Nephron (organoid): Measurements from ENCODE around the gene ADAMTSL5.

ENCODE experiments used
- H3K27ac Mint-ChIP-seq, 3 experiments: 2 replicates each; pipeline ENCODE4 v1.8.0; 2020; ENCODE audit warnings: mixed read lengths in 3 of 3, mild to moderate bottlenecking in 2 of 3, moderate library complexity in 1 of 3
- H3K27me3 Mint-ChIP-seq: 2 replicates; pipeline ENCODE4 v1.8.0; 2021; ENCODE audit warnings: low read depth, mild to moderate bottlenecking, moderate library complexity, mixed read lengths
- H3K36me3 Mint-ChIP-seq: 2 replicates; pipeline ENCODE4 v1.8.0; 2020; ENCODE audit warnings: low read depth, mixed read lengths
- H3K4me1 Mint-ChIP-seq: 2 replicates; pipeline ENCODE4 v1.8.0; 2020; ENCODE audit warnings: mixed read lengths
- H3K4me3 Mint-ChIP-seq, 3 experiments: 2 replicates each; pipeline ENCODE4 v1.8.0; 2020; ENCODE audit warnings: mild to moderate bottlenecking in 3 of 3, mixed read lengths in 3 of 3, moderate library complexity in 2 of 3
- H3K9me3 Mint-ChIP-seq: 2 replicates; pipeline ENCODE4 v1.8.0; 2020; ENCODE audit warnings: mixed read lengths
- TF ChIP-seq, protein P1 (sequence below), 3 experiments: fragments of 200-600 bp; sonication (generic); IDR thresholded peaks; one replicate each; pipeline ENCODE4 v1.5.0; 2021; ENCODE audit warnings: antibody characterized with exemption in 3 of 3; ENCODE audit not compliant: unreplicated experiment in 3 of 3

Gene ADAMTSL5

GRCh38 chr19:1486720-1487575, 25.9 kb downstream of the ADAMTSL5 start:
- Mint-ChIP-seq H3K36me3 (no peaks in the 10 kb centered on the region), H3K4me1 (peaks cover 4% of the 10 kb centered on the region), H3K27ac (no peak overlapping the region), H3K27me3 (peaks cover 5% of the 10 kb centered on the region), H3K9me3 (no peaks in the 10 kb centered on the region), H3K4me3 (no peak overlapping the region)
- TF ChIP-seq, protein P1, sequence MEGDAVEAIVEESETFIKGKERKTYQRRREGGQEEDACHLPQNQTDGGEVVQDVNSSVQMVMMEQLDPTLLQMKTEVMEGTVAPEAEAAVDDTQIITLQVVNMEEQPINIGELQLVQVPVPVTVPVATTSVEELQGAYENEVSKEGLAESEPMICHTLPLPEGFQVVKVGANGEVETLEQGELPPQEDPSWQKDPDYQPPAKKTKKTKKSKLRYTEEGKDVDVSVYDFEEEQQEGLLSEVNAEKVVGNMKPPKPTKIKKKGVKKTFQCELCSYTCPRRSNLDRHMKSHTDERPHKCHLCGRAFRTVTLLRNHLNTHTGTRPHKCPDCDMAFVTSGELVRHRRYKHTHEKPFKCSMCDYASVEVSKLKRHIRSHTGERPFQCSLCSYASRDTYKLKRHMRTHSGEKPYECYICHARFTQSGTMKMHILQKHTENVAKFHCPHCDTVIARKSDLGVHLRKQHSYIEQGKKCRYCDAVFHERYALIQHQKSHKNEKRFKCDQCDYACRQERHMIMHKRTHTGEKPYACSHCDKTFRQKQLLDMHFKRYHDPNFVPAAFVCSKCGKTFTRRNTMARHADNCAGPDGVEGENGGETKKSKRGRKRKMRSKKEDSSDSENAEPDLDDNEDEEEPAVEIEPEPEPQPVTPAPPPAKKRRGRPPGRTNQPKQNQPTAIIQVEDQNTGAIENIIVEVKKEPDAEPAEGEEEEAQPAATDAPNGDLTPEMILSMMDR (IDR thresholded peaks at IDR 0.05; ENCODE audit: unreplicated experiment in 3 of 3), result no peak

- Mint-ChIP-seq H3K27me3 (peaks cover 3% of the 10 kb centered on the region), H3K9me3 (no peaks in the 10 kb centered on the region), H3K4me3 (no peak overlapping the region), H3K4me1 (peaks cover 4% of the 10 kb centered on the region), H3K27ac (no peak overlapping the region), H3K36me3 (no peaks in the 10 kb centered on the region)
- TF ChIP-seq, protein P1 (IDR thresholded peaks at IDR 0.05; ENCODE audit: unreplicated experiment in 3 of 3), result no peak
These were observed 28.8 kb downstream of the ADAMTSL5 start for GRCh38 chr19:1483979-1484428.

DNA sequence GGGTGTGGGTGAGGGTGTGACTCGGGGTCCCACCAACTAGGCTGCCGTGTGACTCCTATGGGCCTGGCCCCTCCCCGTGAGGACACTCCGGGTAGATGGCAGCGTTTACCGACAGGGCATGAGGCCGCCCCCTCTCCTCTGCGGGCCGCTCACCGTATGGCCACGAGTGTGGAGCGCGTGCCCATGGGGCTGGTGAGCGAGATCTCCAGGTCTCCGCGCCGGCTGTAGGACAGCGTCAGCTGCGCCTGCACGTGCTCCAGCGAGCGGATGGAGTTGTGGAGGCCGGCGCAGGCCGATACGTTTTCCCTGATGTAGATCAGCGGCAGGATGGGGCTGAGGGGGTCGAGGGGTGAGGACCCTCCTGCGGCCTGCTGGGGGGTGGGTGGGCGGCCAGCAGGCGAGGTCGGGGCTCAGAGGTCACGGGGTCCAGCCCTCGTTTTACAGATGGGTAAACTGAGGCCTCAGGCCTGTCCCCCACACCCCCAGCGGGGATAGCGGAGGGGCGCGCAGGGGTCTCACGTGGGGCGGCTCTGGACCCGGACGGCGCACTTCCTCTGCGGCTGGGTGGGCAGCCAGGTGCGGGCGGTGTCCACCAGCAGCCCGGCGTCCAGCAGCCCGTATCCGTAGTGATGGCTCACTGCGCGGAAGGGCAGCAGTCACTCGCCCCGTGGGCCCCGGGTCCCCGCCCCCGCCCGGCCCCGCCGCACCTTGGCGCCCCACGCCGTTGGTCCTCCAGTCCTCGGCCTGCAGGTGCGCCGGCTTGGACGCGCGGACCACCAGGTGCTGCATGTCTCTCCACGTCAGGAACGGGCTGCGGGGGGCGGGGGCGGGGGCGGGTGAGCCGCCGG, 29.5 kb downstream of the ADAMTSL5 start:
- peaks cover 6% of the 10 kb centered on the region for H3K4me1 Mint-ChIP-seq
- peaks cover 3% of the 10 kb centered on the region for H3K27me3 Mint-ChIP-seq
- TF ChIP-seq, protein P1 (IDR thresholded peaks at IDR 0.05; ENCODE audit: unreplicated experiment in 3 of 3), result no peak

GRCh38 chr19:1482361-1483130, 30.3 kb downstream of the ADAMTSL5 start:
- TF ChIP-seq, protein P1 (IDR thresholded peaks at IDR 0.05; ENCODE audit: unreplicated experiment in 3 of 3), result no peak
- Mint-ChIP-seq H3K27ac (no peak overlapping the region), H3K9me3 (no peaks in the 10 kb centered on the region), H3K4me1 (peaks cover 6% of the 10 kb centered on the region), H3K27me3 (peaks cover 3% of the 10 kb centered on the region), H3K4me3 (peak overlapping the region in 1 of 3 experiments; percentile 29), H3K36me3 (no peaks in the 10 kb centered on the region)

More for the DNA sequence above, 29.5 kb downstream of the ADAMTSL5 start:
- no peaks in the 10 kb centered on the region for H3K36me3 Mint-ChIP-seq
- H3K9me3 Mint-ChIP-seq, result no peaks in the 10 kb centered on the region
- no peak overlapping the region for H3K4me3 Mint-ChIP-seq
- no peak overlapping the region for H3K27ac Mint-ChIP-seq

GRCh38 chr19:1481893-1482360, 30.9 kb downstream of the ADAMTSL5 start:
- H3K4me3 Mint-ChIP-seq, result no peak overlapping the region
- H3K27me3 Mint-ChIP-seq, result peaks cover 9% of the 10 kb centered on the region
- no peak overlapping the region for H3K27ac Mint-ChIP-seq
- H3K4me1 Mint-ChIP-seq, result peaks cover 6% of the 10 kb centered on the region
- H3K36me3 Mint-ChIP-seq, result no peaks in the 10 kb centered on the region
- TF ChIP-seq, protein P1 (IDR thresholded peaks at IDR 0.05; ENCODE audit: unreplicated experiment in 3 of 3), result no peak
- no peaks in the 10 kb centered on the region for H3K9me3 Mint-ChIP-seq
